ENCODE results near the gene ATXN2.

ATXN2 gene

DNA sequence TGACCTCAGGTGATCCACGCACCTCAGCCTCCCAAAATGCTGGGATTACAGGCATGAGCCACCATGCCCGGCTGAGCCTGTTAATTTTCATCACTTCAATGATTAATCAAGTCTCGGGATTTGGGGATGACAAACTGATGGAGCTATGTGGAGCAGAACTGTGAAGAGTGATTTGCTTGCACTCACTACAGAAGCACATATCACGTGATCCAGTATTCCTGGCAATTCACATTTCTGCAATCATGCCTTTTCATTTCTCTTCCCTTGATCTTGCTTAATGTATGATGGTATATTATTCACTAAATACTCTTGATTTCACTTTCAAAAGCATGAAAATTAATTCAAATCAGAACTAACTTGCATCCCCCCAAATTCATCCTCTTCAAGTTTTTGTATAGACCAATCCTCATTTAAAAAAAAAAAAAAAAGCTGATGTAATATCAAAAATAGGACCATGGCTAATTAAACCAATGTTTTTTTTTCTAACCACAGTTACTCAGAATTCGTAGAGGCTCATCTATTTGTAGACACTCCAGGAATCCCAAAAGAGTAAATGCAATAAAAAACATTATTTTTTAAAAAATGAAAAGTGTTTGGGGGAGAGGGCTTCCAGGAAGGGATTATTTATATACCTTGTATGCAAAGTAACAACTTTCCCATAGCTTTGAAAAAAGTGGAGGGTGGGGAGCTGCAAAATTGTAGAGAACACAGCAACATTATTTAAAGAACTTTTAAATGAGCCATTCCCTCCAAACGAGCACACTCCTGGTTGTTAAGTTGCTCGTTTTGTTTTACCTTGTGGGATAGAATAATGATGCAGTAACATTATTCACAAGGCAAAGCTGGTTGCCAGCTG is 7.0 kb upstream of the ATXN2 start:
- TF ChIP-seq CTCF (IDR thresholded peaks at IDR 0.05), result no peak

DNA sequence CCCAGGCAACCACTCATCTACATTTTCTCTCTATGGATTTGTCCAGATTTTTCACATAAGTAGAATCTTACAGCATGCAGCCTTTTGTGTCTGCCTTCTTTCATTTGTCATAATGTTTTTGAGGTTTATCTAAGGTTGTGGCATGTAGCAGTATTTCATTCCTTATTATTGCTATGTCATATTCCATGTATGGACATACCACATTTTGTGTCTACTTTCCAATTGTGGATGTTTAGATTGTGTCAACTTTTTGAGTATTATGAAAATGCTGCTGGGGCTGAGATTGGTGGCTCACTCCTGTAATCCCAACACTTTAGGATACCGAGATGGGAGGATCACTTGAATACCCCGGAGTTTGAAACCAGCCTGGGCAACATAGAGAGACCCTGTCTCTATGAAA is 3.2 kb upstream of the ATXN2 start:
- no peak for TF ChIP-seq CTCF (IDR thresholded peaks at IDR 0.05)

DNA sequence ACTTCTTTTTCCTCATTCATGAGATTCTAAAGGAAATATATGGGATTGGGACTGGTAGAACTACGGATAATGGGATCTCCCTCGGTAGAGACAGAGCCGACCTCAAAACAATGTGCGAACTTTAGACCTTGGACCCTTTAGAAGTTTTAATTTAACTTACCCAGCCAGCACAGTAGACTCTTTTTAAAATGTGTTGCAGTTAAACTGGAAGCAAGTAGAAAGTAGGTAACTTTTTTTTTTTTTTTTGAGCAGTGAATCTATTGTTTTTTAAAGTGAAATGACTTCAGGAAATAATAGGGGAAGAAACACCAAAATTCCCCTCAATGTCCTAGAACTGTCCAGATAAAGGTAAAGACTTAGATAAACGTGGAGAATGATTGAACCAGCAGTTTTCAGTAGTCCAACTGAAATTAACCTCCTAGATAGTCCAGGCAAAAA is 1.1 kb upstream of the ATXN2 start:
- TF ChIP-seq CTCF (IDR thresholded peaks at IDR 0.05), result no peak

DNA sequence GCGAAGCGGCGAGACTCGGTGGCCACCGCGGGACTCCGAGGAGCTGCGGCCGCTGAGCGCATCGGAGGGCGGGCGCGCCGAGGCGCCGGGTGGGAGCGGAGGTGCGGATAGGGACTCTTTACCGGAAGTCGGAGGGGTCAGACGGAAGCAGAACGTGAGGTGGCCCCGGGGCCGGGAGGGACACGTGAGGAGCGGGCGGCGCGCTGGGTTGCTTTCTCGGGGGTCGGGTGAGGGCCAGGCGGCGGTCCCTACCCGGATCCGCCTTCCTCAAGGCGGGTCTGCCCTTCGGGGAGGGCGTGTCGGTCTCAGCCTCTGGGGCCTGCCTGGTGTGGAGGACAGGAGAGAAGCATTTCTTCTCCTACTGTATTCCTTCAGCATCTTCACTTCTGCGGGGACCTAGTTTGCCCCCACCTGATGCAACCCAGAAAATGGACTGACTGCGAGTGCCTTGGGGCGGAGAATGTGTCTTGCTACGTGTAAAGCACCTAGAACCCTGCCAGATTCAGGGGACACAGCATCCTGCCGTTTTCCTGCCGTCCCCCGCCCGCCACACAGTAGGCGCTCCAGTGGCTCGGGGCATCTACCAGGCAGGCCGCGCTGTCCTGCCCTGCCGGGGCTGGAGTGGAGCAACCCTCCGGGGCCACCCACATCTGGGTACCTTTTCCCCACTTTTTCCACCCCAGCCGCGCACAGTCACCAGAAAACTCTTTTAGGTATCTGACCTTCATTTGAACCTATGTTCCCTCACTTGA is 514 bp upstream of the ATXN2 start:
- TF ChIP-seq CTCF (IDR thresholded peaks at IDR 0.05), result no peak

- TF ChIP-seq CTCF (IDR thresholded peaks at IDR 0.05), result no peak
Observed at GRCh38 chr12:111597831-111598636, 1.1 kb downstream of the ATXN2 start.

GRCh38 chr12:111596985-111597830 is 1.9 kb downstream of the ATXN2 start:
- no peak for TF ChIP-seq CTCF (IDR thresholded peaks at IDR 0.05)
